Heart left ventricle (tissue), 13 donors: Measurements from ENCODE around the gene SMARCA2.

ENCODE experiments used
- POLR2A ChIP-seq, 2 donors: fragments of 450-650 bp; IDR thresholded peaks; one replicate each; pipeline ENCODE4 v1.6.1; 2017; ENCODE audit warnings: antibody characterized with exemption in 2 of 2, mild to moderate bottlenecking in 2 of 2, moderate library complexity in 2 of 2
- TF ChIP-seq, protein P1 (sequence below), 12 donors: fragments of 200-600 bp; sonication (generic) in 4 of 12; IDR thresholded peaks; one replicate each; pipeline versions ENCODE4 v1.5.0 to v1.8.0; 2018 to 2022; ENCODE audit warnings: antibody characterized with exemption in 12 of 12, mild to moderate bottlenecking in 5 of 12
- donor health status: ischemic (EF 13 %, LVEDD 7.1; RV severe dilation, severe dysfunction).
- donor health status: DM: no; HTN: yes; CAD: no.
- donor health status: DM: no; HTN: no; CAD: no.
- donor health status: ischemic (EF 25% LVEDD 6.9; RV normal size, moderate dysfunction).
- donor health status: ischemic (EF 25% LVEDD 5.7; RV mildly dilated, moderate dysfunction).
- donor health status: ischemic (EF 35%, LVEDD 5.7; RV mildly dilated, moderate dysfunction).
- donor health status: nonischemic (EF 11% LVEDD 7.7; RV severe dilation, severe dysfunction).
- donor health status: DM: yes; HTN: yes; CAD: no.
- donor health status: PGD.
- donor health status: ischemic (EF 29% LVEDD 5.4; RV normal size, mild dysfunction).
- donor health status: nonischemic (EF 23%, LVEDD 6.1; RV moderate dilation, normal function).

DNA sequence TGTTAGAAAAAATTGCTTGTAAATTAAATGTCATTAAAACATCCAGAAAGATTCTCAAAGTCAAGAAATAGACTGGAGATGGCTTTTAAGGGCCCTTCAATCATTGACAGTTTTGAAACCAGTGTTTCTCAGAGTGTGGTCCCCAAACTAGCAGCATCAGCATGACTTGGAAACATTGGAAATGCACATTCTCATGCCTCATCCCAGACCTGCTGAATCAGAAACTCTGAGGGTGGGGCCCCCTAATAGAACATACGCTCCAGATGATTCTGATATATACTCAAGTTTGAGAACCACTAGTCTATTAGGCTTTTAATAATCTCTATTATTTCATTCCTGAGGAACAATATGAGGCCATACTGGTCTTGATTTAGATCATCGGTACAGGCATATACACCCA lies 181.6 kb downstream of the SMARCA2 start:
- TF ChIP-seq, protein P1, sequence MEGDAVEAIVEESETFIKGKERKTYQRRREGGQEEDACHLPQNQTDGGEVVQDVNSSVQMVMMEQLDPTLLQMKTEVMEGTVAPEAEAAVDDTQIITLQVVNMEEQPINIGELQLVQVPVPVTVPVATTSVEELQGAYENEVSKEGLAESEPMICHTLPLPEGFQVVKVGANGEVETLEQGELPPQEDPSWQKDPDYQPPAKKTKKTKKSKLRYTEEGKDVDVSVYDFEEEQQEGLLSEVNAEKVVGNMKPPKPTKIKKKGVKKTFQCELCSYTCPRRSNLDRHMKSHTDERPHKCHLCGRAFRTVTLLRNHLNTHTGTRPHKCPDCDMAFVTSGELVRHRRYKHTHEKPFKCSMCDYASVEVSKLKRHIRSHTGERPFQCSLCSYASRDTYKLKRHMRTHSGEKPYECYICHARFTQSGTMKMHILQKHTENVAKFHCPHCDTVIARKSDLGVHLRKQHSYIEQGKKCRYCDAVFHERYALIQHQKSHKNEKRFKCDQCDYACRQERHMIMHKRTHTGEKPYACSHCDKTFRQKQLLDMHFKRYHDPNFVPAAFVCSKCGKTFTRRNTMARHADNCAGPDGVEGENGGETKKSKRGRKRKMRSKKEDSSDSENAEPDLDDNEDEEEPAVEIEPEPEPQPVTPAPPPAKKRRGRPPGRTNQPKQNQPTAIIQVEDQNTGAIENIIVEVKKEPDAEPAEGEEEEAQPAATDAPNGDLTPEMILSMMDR (IDR thresholded peaks at IDR 0.05), result no peak
- no peak for TF ChIP-seq POLR2A (IDR thresholded peaks at IDR 0.05)
